ENCODE data around the gene TMEM175. TPM values are rescaled to one million over a fixed set of nuclear protein-coding genes. Genes with fewer than 3 reads are reported as not detected.

Gene TMEM175
- total RNA-seq, 2 donors from 2014 or later: 20.2 to 24.0 TPM

DNA sequence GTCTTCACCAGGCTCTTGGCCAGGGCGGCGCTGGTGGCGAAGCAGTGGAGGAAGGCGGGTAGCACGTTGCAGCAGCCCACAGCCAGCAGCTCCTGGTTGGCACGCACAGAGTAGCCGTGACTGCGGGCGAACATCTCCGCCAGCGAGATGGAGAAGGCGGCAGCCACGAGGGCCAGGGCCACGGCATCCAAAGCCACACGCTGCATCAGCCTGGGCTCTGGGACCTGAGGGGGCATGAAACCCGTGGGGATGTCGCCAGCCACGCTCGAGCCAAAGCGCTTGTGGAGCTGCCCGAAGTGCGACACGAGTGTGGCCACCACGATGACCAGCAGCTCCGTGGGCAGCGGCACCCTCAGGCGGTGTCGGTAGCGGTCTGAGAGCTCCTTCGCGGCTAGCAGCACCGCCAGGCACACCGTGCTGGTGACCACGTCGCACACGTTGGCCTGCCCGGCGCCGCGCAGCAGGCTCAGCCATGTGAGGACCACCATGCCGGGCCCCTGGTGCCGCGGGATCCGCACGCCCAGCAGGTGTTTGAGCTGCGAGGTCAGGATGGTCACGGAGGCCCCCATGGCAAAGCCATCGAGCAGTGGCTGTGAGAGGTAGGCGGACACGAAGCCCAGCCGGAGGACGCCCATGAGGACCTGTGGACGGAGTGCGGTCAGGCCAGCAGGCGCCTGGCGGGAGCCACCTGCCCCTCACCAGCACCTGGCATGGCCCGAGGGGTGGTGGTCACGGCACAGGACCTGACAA, 57.6 kb downstream of the TMEM175 start:
- peaks cover 0 to 21% of the 10 kb centered on the region in 2 donors for H3K4me1 ChIP-seq
- H3K4me3 ChIP-seq: no peak overlapping the region
- no peak for DNase-seq (ENCODE audit: low spot score)
- TF ChIP-seq, protein P1, sequence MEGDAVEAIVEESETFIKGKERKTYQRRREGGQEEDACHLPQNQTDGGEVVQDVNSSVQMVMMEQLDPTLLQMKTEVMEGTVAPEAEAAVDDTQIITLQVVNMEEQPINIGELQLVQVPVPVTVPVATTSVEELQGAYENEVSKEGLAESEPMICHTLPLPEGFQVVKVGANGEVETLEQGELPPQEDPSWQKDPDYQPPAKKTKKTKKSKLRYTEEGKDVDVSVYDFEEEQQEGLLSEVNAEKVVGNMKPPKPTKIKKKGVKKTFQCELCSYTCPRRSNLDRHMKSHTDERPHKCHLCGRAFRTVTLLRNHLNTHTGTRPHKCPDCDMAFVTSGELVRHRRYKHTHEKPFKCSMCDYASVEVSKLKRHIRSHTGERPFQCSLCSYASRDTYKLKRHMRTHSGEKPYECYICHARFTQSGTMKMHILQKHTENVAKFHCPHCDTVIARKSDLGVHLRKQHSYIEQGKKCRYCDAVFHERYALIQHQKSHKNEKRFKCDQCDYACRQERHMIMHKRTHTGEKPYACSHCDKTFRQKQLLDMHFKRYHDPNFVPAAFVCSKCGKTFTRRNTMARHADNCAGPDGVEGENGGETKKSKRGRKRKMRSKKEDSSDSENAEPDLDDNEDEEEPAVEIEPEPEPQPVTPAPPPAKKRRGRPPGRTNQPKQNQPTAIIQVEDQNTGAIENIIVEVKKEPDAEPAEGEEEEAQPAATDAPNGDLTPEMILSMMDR (IDR thresholded peaks at IDR 0.05): no peak
- H3K9me3 ChIP-seq: no peaks in the 10 kb centered on the region
- H3K27ac ChIP-seq: no peak overlapping the region
- no peaks in the 10 kb centered on the region for H3K36me3 ChIP-seq
- no peaks in the 10 kb centered on the region for H3K27me3 ChIP-seq

DNA sequence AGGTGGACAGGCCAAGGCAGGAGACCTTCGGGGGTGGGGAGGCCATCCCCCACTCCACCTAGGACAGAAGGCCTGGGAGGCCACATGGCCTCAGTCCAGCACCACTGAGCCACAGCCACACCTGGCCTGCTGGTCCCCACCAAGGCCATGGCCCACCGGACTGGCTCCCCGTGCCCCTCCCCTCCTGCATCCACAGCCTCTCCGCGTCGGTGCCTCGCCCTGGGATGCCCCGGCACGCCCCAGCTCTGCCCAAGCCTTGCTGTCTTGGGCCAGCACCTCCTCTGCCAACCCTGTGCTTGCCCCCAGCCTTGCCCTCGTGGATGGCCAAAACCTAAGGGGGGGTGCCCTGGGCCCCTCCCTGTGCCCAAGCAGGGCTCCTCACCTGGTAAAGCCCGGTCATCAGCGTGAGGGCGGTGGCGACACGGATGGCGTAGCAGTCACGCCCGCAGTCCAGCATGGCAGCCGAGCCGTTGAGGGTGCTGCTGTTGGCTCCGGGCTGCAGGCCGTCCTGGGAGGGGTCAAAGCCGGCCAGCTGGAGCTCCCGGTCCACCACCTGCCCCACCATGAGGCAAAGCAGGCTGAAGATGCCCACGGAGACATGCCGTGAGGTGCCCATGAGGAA, 58.6 kb downstream of the TMEM175 start:
- H3K9me3 ChIP-seq: no peaks in the 10 kb centered on the region
- H3K4me3 ChIP-seq: no peak overlapping the region
- no peak overlapping the region for H3K27ac ChIP-seq
- TF ChIP-seq, protein P1 (IDR thresholded peaks at IDR 0.05): no peak
- H3K27me3 ChIP-seq: no peaks in the 10 kb centered on the region
- no peak for DNase-seq (ENCODE audit: low spot score)
- no peaks in the 10 kb centered on the region for H3K36me3 ChIP-seq
- H3K4me1 ChIP-seq: peaks cover 0 to 18% of the 10 kb centered on the region in 2 donors

DNA sequence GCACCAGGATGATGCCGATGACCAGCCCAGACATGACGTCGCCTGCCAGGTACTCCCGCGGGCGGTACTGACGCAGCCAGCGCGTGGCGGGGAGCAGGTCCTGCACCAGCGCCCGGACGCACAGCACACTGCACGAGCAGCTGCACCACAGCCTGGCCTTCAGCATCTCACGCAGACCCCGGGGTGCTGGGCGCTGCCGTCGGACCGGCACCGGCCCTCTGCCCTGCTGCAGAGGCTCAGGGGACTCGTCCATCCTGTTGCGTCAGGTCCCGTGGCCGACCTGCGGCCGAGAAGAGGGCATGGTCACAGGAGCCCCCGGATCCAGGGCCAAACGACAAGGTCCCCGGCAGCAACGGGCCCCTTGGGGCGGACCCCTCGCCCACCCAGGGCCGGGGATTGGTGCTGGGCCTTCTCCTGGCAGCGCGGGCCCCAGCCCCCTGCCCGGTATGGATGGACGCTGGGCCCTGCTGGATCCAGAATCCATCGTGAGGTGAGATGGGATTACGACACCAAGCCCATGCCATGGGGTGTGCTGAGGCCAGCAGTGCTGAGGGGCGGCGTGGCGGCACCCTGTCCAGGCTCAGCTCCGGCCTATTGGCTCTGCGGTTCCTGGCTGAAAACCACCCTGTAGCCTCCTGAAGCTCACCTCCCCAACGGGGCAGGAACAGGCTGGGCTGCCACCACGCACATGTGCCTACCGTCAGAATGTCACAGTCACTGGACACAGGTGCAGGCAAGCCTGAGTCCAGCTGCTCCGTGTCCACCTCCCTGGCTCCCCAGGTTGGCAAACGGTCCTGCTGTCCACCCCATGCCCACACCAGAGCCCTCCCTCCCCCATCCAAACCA, 59.4 kb downstream of the TMEM175 start:
- TF ChIP-seq, protein P1 (IDR thresholded peaks at IDR 0.05): no peak
- DNase-seq (ENCODE audit: low spot score): no peak
- Histone ChIP-seq H3K27ac (no peak overlapping the region), H3K9me3 (no peaks in the 10 kb centered on the region), H3K4me3 (no peak overlapping the region), H3K27me3 (no peaks in the 10 kb centered on the region), H3K36me3 (no peaks in the 10 kb centered on the region), H3K4me1 (peaks cover 0 to 11% of the 10 kb centered on the region in 2 donors)

DNA sequence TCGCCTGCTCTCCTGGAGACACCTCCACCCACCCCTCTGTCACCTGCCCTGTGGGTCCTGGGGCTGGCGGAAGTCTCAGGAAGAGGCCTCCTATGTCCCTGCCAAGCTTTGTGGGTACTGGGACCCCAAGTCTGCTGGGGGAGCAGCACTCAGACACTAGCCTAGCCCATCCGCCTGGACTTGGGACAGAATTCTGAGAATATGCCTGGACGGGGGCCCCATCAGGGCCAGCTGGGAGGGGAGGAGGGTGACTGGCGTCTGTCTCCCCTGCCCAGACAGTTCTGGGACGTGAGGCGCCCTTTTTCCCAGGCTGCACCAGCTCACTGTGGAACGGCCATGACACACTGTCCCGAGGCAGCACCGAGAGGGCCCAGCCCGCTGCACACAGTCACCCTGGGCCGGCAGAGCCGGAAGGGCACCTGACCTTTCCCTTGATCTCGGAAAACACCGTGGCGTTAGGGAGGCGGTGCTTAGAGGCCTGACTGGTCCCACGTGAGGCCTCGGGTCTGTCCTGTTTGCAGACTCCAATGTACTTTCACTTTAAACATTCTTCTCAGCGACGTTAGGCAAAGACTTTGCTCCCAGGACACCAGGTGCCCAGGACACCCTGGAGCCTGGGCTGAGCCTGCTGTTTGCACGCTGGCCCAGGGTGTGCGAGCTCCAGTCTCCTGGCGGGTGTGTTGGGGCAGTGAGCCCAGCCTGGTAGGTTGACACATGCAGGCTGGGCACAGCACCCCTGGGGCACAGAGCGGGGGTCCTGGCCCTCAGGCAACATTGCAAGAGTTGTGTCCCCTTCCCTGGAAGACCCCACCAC, 60.2 kb downstream of the TMEM175 start:
- H3K27me3 ChIP-seq: no peaks in the 10 kb centered on the region
- peaks cover 0 to 15% of the 10 kb centered on the region in 2 donors for H3K4me1 ChIP-seq
- H3K27ac ChIP-seq: no peak overlapping the region
- DNase-seq (ENCODE audit: low spot score): no peak
- no peaks in the 10 kb centered on the region for H3K9me3 ChIP-seq
- no peak overlapping the region for H3K4me3 ChIP-seq
- TF ChIP-seq, protein P1 (IDR thresholded peaks at IDR 0.05): no peak
- H3K36me3 ChIP-seq: no peaks in the 10 kb centered on the region
